MM.1S (cell line): ENCODE measurements around the gene HIPK4.

Experiments used
- CTCF ChIP-seq: fragments of 300-600 bp; sonication (generic); IDR thresholded peaks from 2 replicates; pipeline ENCODE4 v1.5.1; 2016; ENCODE audit warnings: antibody characterized with exemption, low read length, mixed read lengths
- EZH2 ChIP-seq: fragments of 300-600 bp; sonication (generic); optimal IDR thresholded peaks from 2 replicates; pipeline ENCODE3; 2017; ENCODE audit warnings: low read depth, mild to moderate bottlenecking, antibody characterized with exemption, low read length, mixed read lengths
- EZH2phosphoT487 ChIP-seq: fragments of 300-600 bp; sonication (generic); IDR thresholded peaks from 2 replicates; pipeline ENCODE4 v1.6.1; 2018; ENCODE audit warnings: antibody characterized with exemption, low read length

GRCh38 chr19:40380199-40381037, 9.6 kb downstream of the HIPK4 start:
- TF ChIP-seq EZH2 (no peak), CTCF (no peak), EZH2phosphoT487 (no peak)
